SK-N-SH (cell line): ENCODE measurements around the gene CELSR1. TPM values are rescaled to one million over a fixed set of nuclear protein-coding genes. Genes with fewer than 3 reads are reported as not detected.

Source experiments
- CTCF ChIA-PET: fragments of 300-600, 350-600 bp; formaldehyde crosslinking; extraction: SDS; loops from one replicate; lab custom pipeline; 2021; lab: Yijun Ruan, JAX
- POLR2A ChIA-PET: fragments of 350-600 bp; sonication (Branson Sonifier 250); formaldehyde crosslinking; extraction: SDS; loops from one replicate; lab custom pipeline; 2020; ENCODE audit warnings: antibody characterized with exemption, inconsistent platforms; lab: Yijun Ruan, JAX
- DNase-seq: peaks from one replicate; pipeline ENCODE4 v3.0.0; 2012
- H2AFZ ChIP-seq: fragments of 200-600 bp; sonication (generic); 2 replicates; pipeline ENCODE4 v1.8.1; 2016; ENCODE audit warnings: antibody characterized with exemption, mild to moderate bottlenecking, low read depth
- H3F3A ChIP-seq: fragments of 200-600 bp; sonication (generic); replicated peaks from 2 replicates; pipeline ENCODE3; 2016; ENCODE audit warnings: antibody characterized with exemption, mild to moderate bottlenecking; ENCODE audit not compliant: insufficient read depth
- H3K27ac ChIP-seq, 2 experiments: fragments of 200-500 bp in 1 of 2; fragments of 200-600 bp in 1 of 2; sonication (Bioruptor generic) in 1 of 2; sonication (generic), shearing (Covaris generic) in 1 of 2; 2 replicates each; pipeline versions ENCODE4 v1.5.1 to v1.6.1; 2014 to 2016; ENCODE audit warnings: low read depth in 2 of 2, inconsistent platforms in 1 of 2, low read length in 1 of 2, mild to moderate bottlenecking in 1 of 2, mixed read lengths in 1 of 2
- H3K27me3 ChIP-seq: fragments of 200-600 bp; sonication (generic), shearing (Covaris generic); 2 replicates; pipeline ENCODE4 v1.6.1; 2016; ENCODE audit warnings: mixed run types; ENCODE audit not compliant: insufficient read depth
- H3K36me3 ChIP-seq, 2 experiments: fragments of 200-500 bp in 1 of 2; fragments of 200-600 bp in 1 of 2; sonication (Bioruptor generic) in 1 of 2; sonication (generic) in 1 of 2; replicated peaks in 1 of 2; 2 replicates each; pipeline versions ENCODE3 to v1.5.1; 2014 to 2016; ENCODE audit warnings: low read length in 1 of 2, mild to moderate bottlenecking in 1 of 2; ENCODE audit not compliant: insufficient read depth in 2 of 2, control insufficient read depth in 1 of 2
- H3K4me1 ChIP-seq, 2 experiments: fragments of 200-500 bp in 1 of 2; fragments of 200-600 bp in 1 of 2; sonication (Bioruptor generic) in 1 of 2; sonication (generic), shearing (Covaris generic) in 1 of 2; 2 replicates each; pipeline versions ENCODE4 v1.5.1 to v1.6.1; 2014 to 2016; ENCODE audit warnings: low read depth in 1 of 2, low read length in 1 of 2, mixed run types in 1 of 2; ENCODE audit not compliant: insufficient read depth in 2 of 2, control insufficient read depth in 1 of 2
- H3K4me2 ChIP-seq: fragments of 200-600 bp; sonication (generic), shearing (Covaris generic); 2 replicates; pipeline ENCODE4 v1.6.1; 2017; ENCODE audit warnings: mixed run types
- H3K4me3 ChIP-seq, 2 experiments: fragments of 200-500 bp in 1 of 2; fragments of 200-600 bp in 1 of 2; sonication (Bioruptor generic) in 1 of 2; sonication (generic), shearing (Covaris generic) in 1 of 2; 2 replicates each; pipeline versions ENCODE4 v1.5.1 to v1.8.1; 2014 to 2016; ENCODE audit warnings: low read depth in 2 of 2, inconsistent platforms in 1 of 2, low read length in 1 of 2, mild to moderate bottlenecking in 1 of 2, mixed read lengths in 1 of 2, moderate library complexity in 1 of 2
- H3K79me2 ChIP-seq: fragments of 200-600 bp; sonication (generic); 2 replicates; pipeline ENCODE4 v1.8.1; 2017; ENCODE audit warnings: mild to moderate bottlenecking; ENCODE audit not compliant: insufficient read depth
- H3K9ac ChIP-seq: fragments of 200-600 bp; sonication (generic); 2 replicates; pipeline ENCODE4 v1.6.1; 2017; ENCODE audit warnings: mixed run types
- H3K9me2 ChIP-seq: fragments of 200-600 bp; sonication (generic); 2 replicates; pipeline ENCODE4 v1.6.1; 2017; ENCODE audit warnings: mixed run types
- H3K9me3 ChIP-seq: fragments of 200-600 bp; sonication (generic); 2 replicates; pipeline ENCODE4 v1.6.1; 2017; ENCODE audit warnings: mixed run types, mild to moderate bottlenecking, moderate library complexity
- H4K20me1 ChIP-seq: fragments of 200-600 bp; sonication (generic); 2 replicates; pipeline ENCODE4 v1.6.1; 2017; ENCODE audit warnings: mild to moderate bottlenecking, mixed run types; ENCODE audit not compliant: insufficient read depth
- CTCF ChIP-seq: fragments of 200-600 bp; sonication (generic); IDR thresholded peaks from 2 replicates; pipeline ENCODE4 v1.6.1; 2017; ENCODE audit warnings: antibody characterized with exemption, mild to moderate bottlenecking, moderate library complexity
- ELF1 ChIP-seq: IDR thresholded peaks from 2 replicates; pipeline ENCODE4 v1.4.0; 2012
- EP300 ChIP-seq, 2 experiments: IDR thresholded peaks; 2 replicates each; pipeline versions ENCODE4 v1.4.0 to v1.6.1; 2012; ENCODE audit warnings: borderline replicate concordance in 1 of 2, low read depth in 1 of 2, low read length in 1 of 2
- EZH2phosphoT487 ChIP-seq: fragments of 200-600 bp; sonication (generic); IDR thresholded peaks from 2 replicates; pipeline ENCODE4 v1.6.1; 2017; ENCODE audit warnings: low read depth, mixed run types, mild to moderate bottlenecking, antibody characterized with exemption, moderate library complexity, borderline replicate concordance
- FOSL2 ChIP-seq: IDR thresholded peaks from 2 replicates; pipeline ENCODE4 v1.4.0; 2012; ENCODE audit warnings: low read depth, mild to moderate bottlenecking, moderate library complexity, borderline replicate concordance
- FOXM1 ChIP-seq: IDR thresholded peaks from 2 replicates; pipeline ENCODE4 v1.4.0; 2012; ENCODE audit warnings: low read depth, mild to moderate bottlenecking
- GATA2 ChIP-seq: sonication (generic); formaldehyde crosslinking; IDR thresholded peaks from 2 replicates; pipeline ENCODE4 v1.5.0; 2020; ENCODE audit warnings: mild to moderate bottlenecking, missing genetic modification reagents
- IRF3 ChIP-seq: fragments of 150-350 bp; IDR thresholded peaks from 2 replicates; pipeline ENCODE4 v1.6.1; 2016; ENCODE audit warnings: mild to moderate bottlenecking, low read depth, low read length
- JUND ChIP-seq: IDR thresholded peaks from 2 replicates; pipeline ENCODE4 v1.4.0; 2012
- MAX ChIP-seq: IDR thresholded peaks from 2 replicates; pipeline ENCODE4 v1.4.0; 2012; ENCODE audit warnings: low read depth
- NFIC ChIP-seq: IDR thresholded peaks from 2 replicates; pipeline ENCODE4 v1.4.0; 2012; ENCODE audit warnings: borderline replicate concordance
- RAD21 ChIP-seq: IDR thresholded peaks from 2 replicates; pipeline ENCODE4 v1.6.1; 2012; ENCODE audit warnings: mild to moderate bottlenecking, low read length
- RCOR1 ChIP-seq: fragments of 150-350 bp; IDR thresholded peaks from 2 replicates; pipeline ENCODE4 v1.6.1; 2017; ENCODE audit warnings: antibody characterized with exemption, low read length
- RXRA ChIP-seq: IDR thresholded peaks from 2 replicates; pipeline ENCODE4 v1.4.0; 2012; ENCODE audit warnings: low read depth, mild to moderate bottlenecking, borderline replicate concordance
- SIN3A ChIP-seq: IDR thresholded peaks from 2 replicates; pipeline ENCODE4 v1.6.1; 2012; ENCODE audit warnings: low read depth, mild to moderate bottlenecking, low read length, moderate library complexity, borderline replicate concordance
- SMC3 ChIP-seq: IDR thresholded peaks from 2 replicates; pipeline ENCODE4 v1.6.1; 2012; ENCODE audit warnings: low read depth, low read length, improper control_type of control experiment
- TCF12 ChIP-seq: IDR thresholded peaks from 2 replicates; pipeline ENCODE4 v1.4.0; 2012
- USF1 ChIP-seq: IDR thresholded peaks from 2 replicates; pipeline ENCODE4 v1.4.0; 2012; ENCODE audit warnings: low read depth, borderline replicate concordance
- USF2 ChIP-seq: fragments of 150-350 bp; IDR thresholded peaks from 2 replicates; pipeline ENCODE4 v1.6.1; 2017; ENCODE audit warnings: antibody characterized with exemption, low read length, low read depth, borderline replicate concordance
- YY1 ChIP-seq: IDR thresholded peaks from 2 replicates; pipeline ENCODE4 v1.4.0; 2012; ENCODE audit warnings: low read depth, mild to moderate bottlenecking
- WGBS: methylation state at CpG from one replicate; pipeline ENCODE4 v1.1.6; 2017; ENCODE audit warnings: low lambda C conversion rate; 5-methylcytosine and 5-hydroxymethylcytosine counted together
- polyA plus RNA-seq, 3 experiments: library from polyadenylated mRNA; depleted of rRNA; stranded (reverse); fragments of >200 nt; gene quantifications; 2 replicates each; pipeline ENCODE4 v1.2.3, GENCODE V29; 2012

CELSR1 gene
- polyA plus RNA-seq, 1 of the 3 experiments (the other 2 are of a cell fraction): 5.0 TPM

- H3K9me3 ChIP-seq: no peaks in the 10 kb centered on the region
- no peaks in the 10 kb centered on the region for H3K27me3 ChIP-seq
- DNase-seq: no peak
- no peaks in the 10 kb centered on the region for H3K9me2 ChIP-seq
- H3K9ac ChIP-seq: no peak overlapping the region
- H4K20me1 ChIP-seq: no peaks in the 10 kb centered on the region
- no peaks in the 10 kb centered on the region for H3F3A ChIP-seq
- ChIA-PET CTCF (interaction anchor here (1.2 to 3.0 kb wide), 3 partner anchors 13 to 161 kb away, joined by 4 to 12 read pairs (median 4); no protein-coding TSS in a partner anchor), POLR2A (no interaction called here)
- TF ChIP-seq RCOR1 (no peak), MAX (peak; percentile 44; the same call in 1 of the 2 replicates)
- H3K79me2 ChIP-seq: no peaks in the 10 kb centered on the region
- peaks cover 0 to 2% of the 10 kb centered on the region in 2 experiments for H3K36me3 ChIP-seq
- WGBS: 30% methylated on average over 5 of the region's 5 CpGs
- no peak overlapping the region for H2AFZ ChIP-seq
- no peak overlapping the region for H3K4me3 ChIP-seq
- no peak overlapping the region for H3K4me2 ChIP-seq
- H3K4me1 ChIP-seq: no peaks in the 10 kb centered on the region
- no peak overlapping the region for H3K27ac ChIP-seq
Observed at GRCh38 chr22:46381142-46381541, 156.3 kb downstream of the CELSR1 start.

- peaks cover 0 to 5% of the 10 kb centered on the region in 2 experiments for H3K36me3 ChIP-seq
Observed at GRCh38 chr22:46380581-46380980, 156.8 kb downstream of the CELSR1 start.

More at GRCh38 chr22:46380581-46380980, 156.8 kb downstream of the CELSR1 start:
- TF ChIP-seq USF2 (no peak), USF1 (no peak), YY1 (no peak), RXRA (no peak), MAX (no peak), JUND (no peak), TCF12 (no peak), EP300 (IDR thresholded peaks at IDR 0.05; ENCODE audit: borderline replicate concordance in 1 of 2, low read depth in 1 of 2, low read length in 1 of 2) (no peak), RCOR1 (no peak), SIN3A (no peak), GATA2 (CRISPR knock-in tag) (no peak), EZH2phosphoT487 (no peak), RAD21 (no peak), CTCF (no peak), FOSL2 (no peak), NFIC (no peak), ELF1 (no peak), IRF3 (no peak), SMC3 (no peak), FOXM1 (no peak)
- Histone ChIP-seq H3K4me2 (no peak overlapping the region), H3K27ac (no peak overlapping the region), H3K27me3 (no peaks in the 10 kb centered on the region), H2AFZ (no peak overlapping the region), H3K4me3 (no peak overlapping the region), H4K20me1 (no peaks in the 10 kb centered on the region), H3F3A (no peaks in the 10 kb centered on the region), H3K79me2 (no peaks in the 10 kb centered on the region), H3K9ac (no peak overlapping the region), H3K9me2 (no peaks in the 10 kb centered on the region), H3K4me1 (no peaks in the 10 kb centered on the region), H3K9me3 (no peaks in the 10 kb centered on the region; the same call in 1 of the 2 replicates)
- DNase-seq: no peak
- ChIA-PET POLR2A (no interaction called here), CTCF (interaction anchor here (1.2 to 3.0 kb wide), 3 partner anchors 13 to 162 kb away, joined by 4 to 12 read pairs (median 4); no protein-coding TSS in a partner anchor)
- WGBS: 90% methylated on average over 8 of the region's 17 CpGs
